Mesenchymal stem cell (in vitro differentiated cells and primary cell): ENCODE measurements around the gene GIMAP8.
A peak's percentile ranks its signal among the peaks of the same experiment; 100 is the strongest.

ENCODE experiments used
- DNase-seq: peaks from one replicate; pipeline ENCODE4 v3.0.0-alpha.2; 2013
- H2AFZ ChIP-seq: one replicate; pipeline ENCODE4 v1.6.1; 2013; ENCODE audit warnings: low read depth, mild to moderate bottlenecking, control low read depth, inconsistent platforms, low read length, moderate library complexity
- H2AK5ac ChIP-seq: 2 replicates; pipeline ENCODE4 v1.6.1; 2013; ENCODE audit warnings: low read length, moderate library complexity, mild to moderate bottlenecking, inconsistent platforms; ENCODE audit not compliant: severe bottlenecking
- H2BK120ac ChIP-seq: one replicate; pipeline ENCODE4 v1.6.1; 2013; ENCODE audit warnings: low read depth, mild to moderate bottlenecking, inconsistent platforms, low read length, moderate library complexity
- H2BK12ac ChIP-seq, 2 experiments: one replicate each; pipeline ENCODE4 v1.6.1; 2013; ENCODE audit warnings: inconsistent platforms in 2 of 2, low read length in 2 of 2, mild to moderate bottlenecking in 2 of 2, moderate library complexity in 2 of 2, control low read depth in 1 of 2
- H2BK15ac ChIP-seq: one replicate; pipeline ENCODE4 v1.6.1; 2013; ENCODE audit warnings: mild to moderate bottlenecking, low read depth, inconsistent platforms; ENCODE audit not compliant: poor library complexity, severe bottlenecking
- H2BK5ac ChIP-seq: 2 replicates; pipeline ENCODE4 v1.6.1; 2013; ENCODE audit warnings: low read depth, mild to moderate bottlenecking, low read length, control low read depth, inconsistent platforms; ENCODE audit not compliant: poor library complexity, severe bottlenecking
- H3K14ac ChIP-seq, 2 experiments: one replicate each; pipeline ENCODE4 v1.6.1; 2013; ENCODE audit warnings: inconsistent platforms in 2 of 2, low read length in 2 of 2, control low read depth in 1 of 2, mild to moderate bottlenecking in 1 of 2, moderate library complexity in 1 of 2
- H3K18ac ChIP-seq, 2 experiments: one replicate each; pipeline ENCODE4 v1.6.1; 2013; ENCODE audit warnings: inconsistent platforms in 2 of 2, low read length in 2 of 2, control low read depth in 1 of 2, low read depth in 1 of 2, mild to moderate bottlenecking in 1 of 2
- H3K23ac ChIP-seq, 2 experiments: one replicate each; pipeline ENCODE4 v1.6.1; 2013; ENCODE audit warnings: inconsistent platforms in 2 of 2, low read length in 2 of 2, mild to moderate bottlenecking in 2 of 2, moderate library complexity in 2 of 2, control low read depth in 1 of 2
- H3K27ac ChIP-seq: 2 replicates; pipeline ENCODE4 v1.5.1; 2013; ENCODE audit warnings: mild to moderate bottlenecking, moderate library complexity, low read length, control low read depth, inconsistent platforms; ENCODE audit not compliant: poor library complexity, severe bottlenecking
- H3K27me3 ChIP-seq, 2 experiments: 2 replicates each; pipeline versions ENCODE4 v1.6.1 to v1.7.0; 2013; ENCODE audit warnings: low read length in 2 of 2, mild to moderate bottlenecking in 2 of 2, moderate library complexity in 2 of 2, control low read depth in 1 of 2, inconsistent platforms in 1 of 2; ENCODE audit not compliant: control insufficient read depth in 1 of 2, insufficient read depth in 1 of 2
- H3K36me3 ChIP-seq, 2 experiments: 2 replicates each; pipeline versions ENCODE4 v1.6.1 to v1.7.0; 2013; ENCODE audit warnings: low read length in 2 of 2, control low read depth in 1 of 2, inconsistent platforms in 1 of 2, low read depth in 1 of 2, mild to moderate bottlenecking in 1 of 2; ENCODE audit not compliant: insufficient read depth in 2 of 2, control insufficient read depth in 1 of 2
- H3K4ac ChIP-seq, 2 experiments: one replicate each; pipeline ENCODE4 v1.6.1; 2013; ENCODE audit warnings: inconsistent platforms in 2 of 2, low read length in 2 of 2, mild to moderate bottlenecking in 2 of 2, moderate library complexity in 2 of 2, control low read depth in 1 of 2, low read depth in 1 of 2
- H3K4me1 ChIP-seq: 2 replicates; pipeline ENCODE4 v1.6.1; 2013; ENCODE audit warnings: low read depth, low read length, control low read depth; ENCODE audit not compliant: control insufficient read depth, insufficient read depth
- H3K4me2 ChIP-seq: 2 replicates; pipeline ENCODE4 v1.6.1; 2013; ENCODE audit warnings: low read length, mild to moderate bottlenecking, inconsistent platforms; ENCODE audit not compliant: poor library complexity, severe bottlenecking
- H3K4me3 ChIP-seq, 2 experiments: 2 replicates each; pipeline versions ENCODE4 v1.5.1 to v1.7.0; 2013; ENCODE audit warnings: low read length in 2 of 2, mild to moderate bottlenecking in 2 of 2, control low read depth in 1 of 2, low read depth in 1 of 2; ENCODE audit not compliant: insufficient read depth in 1 of 2
- H3K79me1 ChIP-seq: replicated peaks from 2 replicates; pipeline ENCODE4 v1.6.1; 2013; ENCODE audit warnings: mild to moderate bottlenecking, control low read depth, low read length, inconsistent platforms; ENCODE audit not compliant: poor library complexity, severe bottlenecking
- H3K9ac ChIP-seq: 2 replicates; pipeline ENCODE4 v1.7.0; 2013; ENCODE audit warnings: mild to moderate bottlenecking, low read length, moderate library complexity
- H3K9me3 ChIP-seq: 2 replicates; pipeline ENCODE4 v1.7.0; 2013; ENCODE audit warnings: mild to moderate bottlenecking, low read length; ENCODE audit not compliant: control insufficient read depth
- H4K8ac ChIP-seq: one replicate; pipeline ENCODE4 v1.6.1; 2013; ENCODE audit warnings: inconsistent platforms, mild to moderate bottlenecking, low read length, moderate library complexity
- H4K91ac ChIP-seq: one replicate; pipeline ENCODE4 v1.6.1; 2013; ENCODE audit warnings: mild to moderate bottlenecking, low read length, inconsistent platforms
- WGBS: methylation state at CpG from one replicate; pipeline ENCODE4 v1.1.7; 2013; ENCODE audit warnings: mixed read lengths; 5-methylcytosine and 5-hydroxymethylcytosine counted together

GIMAP8 gene

DNA sequence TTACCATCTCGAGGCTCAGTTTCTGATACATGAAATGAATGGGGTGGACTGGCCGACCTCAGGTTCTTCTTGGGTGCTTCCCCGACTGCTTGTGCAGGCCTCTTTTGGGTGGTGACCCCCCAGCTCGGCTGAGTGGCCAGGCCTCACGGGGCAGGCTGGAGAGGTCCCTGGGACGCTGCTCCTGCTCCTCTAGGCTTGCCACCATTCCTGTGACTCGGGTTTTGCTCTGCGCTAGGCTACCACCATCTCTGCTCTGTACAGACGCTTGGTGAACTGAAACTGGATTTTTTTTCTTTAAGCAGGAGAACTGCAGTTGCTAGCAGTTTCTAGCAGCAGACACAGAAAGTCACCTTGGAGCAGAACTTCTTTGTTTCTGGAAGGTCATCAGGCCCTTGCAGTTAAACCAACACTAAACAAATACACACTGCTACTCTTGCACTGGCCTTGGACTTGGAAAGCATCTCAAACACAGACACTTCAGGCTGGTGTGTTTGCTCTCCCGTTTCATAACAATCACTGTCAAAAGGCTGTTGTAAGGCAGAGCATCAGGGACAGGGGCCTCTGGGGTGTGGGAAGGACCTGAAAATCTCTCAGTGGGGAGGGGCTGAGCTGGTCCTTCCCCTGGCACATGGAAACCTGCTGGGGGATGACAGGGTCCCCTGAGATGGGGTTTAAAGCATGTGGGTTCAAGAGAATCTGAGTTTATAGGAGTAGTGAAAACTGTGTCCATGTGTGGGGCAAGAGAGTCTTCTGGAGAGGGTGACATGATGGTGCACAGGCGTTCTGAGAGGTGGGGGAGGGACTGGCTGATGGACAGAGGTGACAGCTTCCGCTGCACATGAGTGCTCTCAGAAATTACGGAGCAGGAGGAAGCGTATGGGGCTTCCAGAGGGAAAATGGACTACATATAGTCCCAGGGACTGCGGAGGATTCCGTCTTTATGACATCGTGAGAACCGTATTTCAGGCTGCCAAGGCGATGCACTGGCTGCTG lies 35.0 kb upstream of the GIMAP8 start:
- Histone ChIP-seq H3K4me3 (no peak overlapping the region), H3K36me3 (no peaks in the 10 kb centered on the region), H3K27ac (no peak overlapping the region), H2AFZ (no peak overlapping the region), H3K4me2 (no peak overlapping the region), H2BK120ac (no peak overlapping the region), H2BK5ac (no peak overlapping the region), H3K4ac (no peak overlapping the region), H3K9ac (no peak overlapping the region), H3K79me1 (no peaks in the 10 kb centered on the region), H4K91ac (no peak overlapping the region), H3K23ac (no peak overlapping the region), H2BK15ac (no peak overlapping the region), H2AK5ac (no peak overlapping the region), H3K27me3 (peaks cover 0 to 5% of the 10 kb centered on the region in 2 experiments), H2BK12ac (no peak overlapping the region), H3K14ac (no peak overlapping the region), H4K8ac (no peak overlapping the region), H3K9me3 (no peaks in the 10 kb centered on the region), H3K4me1 (peaks cover 21% of the 10 kb centered on the region), H3K18ac (no peak overlapping the region)
- DNase-seq = no peak
- 90% methylated on average over 19 of the region's 19 CpGs for WGBS

DNA sequence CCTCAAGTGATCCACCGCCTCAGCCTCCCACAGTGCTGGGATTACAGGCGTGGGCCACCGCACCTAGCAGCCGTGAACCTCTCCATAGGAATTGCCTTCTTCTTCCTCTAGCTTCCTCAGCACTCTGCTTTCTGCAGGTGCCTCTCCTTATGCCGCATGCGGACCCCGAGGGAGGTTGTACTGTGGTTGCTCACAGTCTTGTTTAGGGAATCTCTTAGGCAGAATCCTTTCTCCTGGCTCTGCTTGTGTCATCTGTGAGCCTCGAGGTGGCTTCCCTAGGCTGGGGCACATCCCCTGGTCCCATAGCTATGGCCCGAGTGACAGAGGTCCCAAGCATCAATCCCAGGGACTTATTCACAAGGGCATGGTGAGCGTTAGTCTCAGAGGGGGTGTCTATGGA lies 33.2 kb upstream of the GIMAP8 start:
- DNase-seq = no peak
- Histone ChIP-seq H3K23ac (no peak overlapping the region), H3K4ac (no peak overlapping the region), H2AFZ (no peak overlapping the region), H4K8ac (no peak overlapping the region), H2AK5ac (no peak overlapping the region), H3K27me3 (peaks cover 0 to 5% of the 10 kb centered on the region in 2 experiments), H3K14ac (no peak overlapping the region), H3K18ac (no peak overlapping the region), H4K91ac (no peak overlapping the region), H2BK120ac (no peak overlapping the region), H3K9me3 (no peaks in the 10 kb centered on the region), H3K36me3 (no peaks in the 10 kb centered on the region), H3K4me1 (peaks cover 8% of the 10 kb centered on the region), H2BK15ac (no peak overlapping the region), H2BK12ac (no peak overlapping the region), H2BK5ac (peak overlapping the region; percentile 8), H3K4me2 (no peak overlapping the region), H3K79me1 (no peaks in the 10 kb centered on the region), H3K9ac (no peak overlapping the region), H3K4me3 (no peak overlapping the region), H3K27ac (no peak overlapping the region)
- 91% methylated on average over 10 of the region's 10 CpGs for WGBS

DNA sequence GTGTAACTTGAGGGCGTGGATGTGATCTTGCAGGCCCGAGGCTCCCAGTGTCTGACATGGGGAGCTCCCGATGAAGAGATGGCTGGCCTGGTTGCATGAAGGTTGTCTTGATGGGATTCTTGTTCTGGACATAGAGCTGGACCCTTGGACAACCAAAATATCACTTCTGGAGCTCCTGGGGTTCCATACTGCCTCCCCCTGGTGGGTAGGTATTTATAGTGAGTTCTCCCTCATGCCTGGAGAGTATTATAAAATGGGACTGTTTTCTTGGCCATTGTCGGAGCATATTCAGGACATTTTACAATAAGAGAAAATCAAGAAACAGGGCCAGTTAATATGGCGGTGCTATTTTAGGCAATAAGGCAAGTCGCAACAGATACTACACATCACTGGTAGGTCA lies 32.6 kb upstream of the GIMAP8 start:
- 97% methylated on average over 6 of the region's 6 CpGs for WGBS
- Histone ChIP-seq H4K91ac (no peak overlapping the region), H3K79me1 (no peaks in the 10 kb centered on the region), H3K36me3 (no peaks in the 10 kb centered on the region), H3K27me3 (peaks cover 0 to 5% of the 10 kb centered on the region in 2 experiments), H3K27ac (no peak overlapping the region), H3K4ac (no peak overlapping the region), H3K18ac (no peak overlapping the region), H2BK5ac (no peak overlapping the region), H3K14ac (no peak overlapping the region), H3K4me1 (peaks cover 8% of the 10 kb centered on the region), H2BK15ac (no peak overlapping the region), H4K8ac (no peak overlapping the region), H2BK120ac (no peak overlapping the region), H2AK5ac (no peak overlapping the region), H2BK12ac (no peak overlapping the region), H3K9ac (no peak overlapping the region), H3K4me2 (no peak overlapping the region), H3K9me3 (no peaks in the 10 kb centered on the region), H3K4me3 (no peak overlapping the region), H2AFZ (no peak overlapping the region), H3K23ac (no peak overlapping the region)
- no peak for DNase-seq

DNA sequence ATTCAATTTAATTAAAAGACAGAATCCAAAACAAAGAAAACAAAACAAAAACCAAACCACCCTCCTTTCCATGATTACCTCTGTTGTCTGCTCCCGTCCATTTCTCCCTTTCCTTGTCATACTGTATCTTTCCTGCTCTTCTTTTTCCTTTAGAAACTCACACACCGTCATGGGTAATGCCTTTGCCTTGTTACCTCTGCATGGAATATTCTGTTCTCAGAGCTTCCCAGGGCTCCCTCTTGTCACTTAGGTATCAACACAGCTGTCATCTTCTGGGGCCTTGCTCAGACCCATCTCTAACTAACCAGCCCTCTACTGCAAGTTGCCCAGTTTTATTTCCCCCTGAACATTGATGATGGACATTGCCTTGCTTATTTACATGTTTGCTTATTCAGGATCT lies 30.2 kb upstream of the GIMAP8 start:
- Histone ChIP-seq H4K8ac (no peak overlapping the region), H2BK12ac (no peak overlapping the region), H3K4ac (no peak overlapping the region), H3K4me1 (no peaks in the 10 kb centered on the region), H2BK15ac (no peak overlapping the region), H3K27ac (no peak overlapping the region), H3K18ac (no peak overlapping the region), H2BK120ac (no peak overlapping the region), H3K79me1 (no peaks in the 10 kb centered on the region), H3K9me3 (no peaks in the 10 kb centered on the region), H3K23ac (no peak overlapping the region), H2AK5ac (no peak overlapping the region), H3K9ac (no peak overlapping the region), H2BK5ac (no peak overlapping the region), H3K4me2 (no peak overlapping the region), H3K27me3 (no peaks in the 10 kb centered on the region), H2AFZ (no peak overlapping the region), H4K91ac (no peak overlapping the region), H3K36me3 (no peaks in the 10 kb centered on the region), H3K4me3 (no peak overlapping the region), H3K14ac (no peak overlapping the region)
- WGBS = 82% methylated on average over 2 of the region's 2 CpGs
- DNase-seq = no peak
